ENCODE results near the gene ZCCHC2. TPM values are rescaled to one million over a fixed set of nuclear protein-coding genes. Genes with fewer than 3 reads are reported as not detected.

ZCCHC2 gene
- total and polyA plus RNA-seq, 4 donors, result 7.1 to 25.4 (median 10.8) TPM

GRCh38 chr18:62484941-62485340 lies 37.9 kb upstream of the ZCCHC2 start:
- Histone ChIP-seq H3K9me3 (ENCODE audit: control insufficient read depth in 4 of 4, low read length in 3 of 4) (peaks cover 0 to 5% (median 3%) of the 10 kb centered on the region in 4 donors), H3K36me3 (ENCODE audit: control insufficient read depth in 4 of 4, insufficient read depth in 3 of 4, low read depth in 1 of 4, low read length in 3 of 4) (no peaks in the 10 kb centered on the region), H3K4me1 (ENCODE audit: control insufficient read depth in 4 of 4, insufficient read depth in 4 of 4, low read length in 3 of 4) (peaks cover 2 to 6% (median 5%) of the 10 kb centered on the region in 4 donors), H3K27ac (ENCODE audit: low read depth in 1 of 2, low read length in 2 of 2) (no peak overlapping the region), H3K27me3 (ENCODE audit: control insufficient read depth in 4 of 4, insufficient read depth in 4 of 4, low read length in 3 of 4) (no peaks in the 10 kb centered on the region), H3K9ac (ENCODE audit: low read depth in 1 of 2, low read length in 2 of 2) (no peak overlapping the region), H3K4me3 (ENCODE audit: low read depth in 1 of 3, low read length in 3 of 3) (no peak overlapping the region)
- DNase-seq (ENCODE audit: low spot score), result no peak
- 85% methylated on average over 8 of the region's 8 CpGs for WGBS
- TF ChIP-seq, protein P1, sequence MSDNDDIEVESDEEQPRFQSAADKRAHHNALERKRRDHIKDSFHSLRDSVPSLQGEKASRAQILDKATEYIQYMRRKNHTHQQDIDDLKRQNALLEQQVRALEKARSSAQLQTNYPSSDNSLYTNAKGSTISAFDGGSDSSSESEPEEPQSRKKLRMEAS (IDR thresholded peaks at IDR 0.05), result no peak
- TF ChIP-seq ZBTB33 (IDR thresholded peaks at IDR 0.05) (no peak), HNF4A (conservative IDR thresholded peaks at IDR 0.05) (no peak), TAF1 (conservative IDR thresholded peaks at IDR 0.05) (no peak), YY1 (IDR thresholded peaks at IDR 0.05) (no peak), JUND (IDR thresholded peaks at IDR 0.05) (no peak)
- TF ChIP-seq, protein P2, sequence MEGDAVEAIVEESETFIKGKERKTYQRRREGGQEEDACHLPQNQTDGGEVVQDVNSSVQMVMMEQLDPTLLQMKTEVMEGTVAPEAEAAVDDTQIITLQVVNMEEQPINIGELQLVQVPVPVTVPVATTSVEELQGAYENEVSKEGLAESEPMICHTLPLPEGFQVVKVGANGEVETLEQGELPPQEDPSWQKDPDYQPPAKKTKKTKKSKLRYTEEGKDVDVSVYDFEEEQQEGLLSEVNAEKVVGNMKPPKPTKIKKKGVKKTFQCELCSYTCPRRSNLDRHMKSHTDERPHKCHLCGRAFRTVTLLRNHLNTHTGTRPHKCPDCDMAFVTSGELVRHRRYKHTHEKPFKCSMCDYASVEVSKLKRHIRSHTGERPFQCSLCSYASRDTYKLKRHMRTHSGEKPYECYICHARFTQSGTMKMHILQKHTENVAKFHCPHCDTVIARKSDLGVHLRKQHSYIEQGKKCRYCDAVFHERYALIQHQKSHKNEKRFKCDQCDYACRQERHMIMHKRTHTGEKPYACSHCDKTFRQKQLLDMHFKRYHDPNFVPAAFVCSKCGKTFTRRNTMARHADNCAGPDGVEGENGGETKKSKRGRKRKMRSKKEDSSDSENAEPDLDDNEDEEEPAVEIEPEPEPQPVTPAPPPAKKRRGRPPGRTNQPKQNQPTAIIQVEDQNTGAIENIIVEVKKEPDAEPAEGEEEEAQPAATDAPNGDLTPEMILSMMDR (IDR thresholded peaks at IDR 0.05; ENCODE audit: low read depth, low read length, missing input control), result no peak

DNA sequence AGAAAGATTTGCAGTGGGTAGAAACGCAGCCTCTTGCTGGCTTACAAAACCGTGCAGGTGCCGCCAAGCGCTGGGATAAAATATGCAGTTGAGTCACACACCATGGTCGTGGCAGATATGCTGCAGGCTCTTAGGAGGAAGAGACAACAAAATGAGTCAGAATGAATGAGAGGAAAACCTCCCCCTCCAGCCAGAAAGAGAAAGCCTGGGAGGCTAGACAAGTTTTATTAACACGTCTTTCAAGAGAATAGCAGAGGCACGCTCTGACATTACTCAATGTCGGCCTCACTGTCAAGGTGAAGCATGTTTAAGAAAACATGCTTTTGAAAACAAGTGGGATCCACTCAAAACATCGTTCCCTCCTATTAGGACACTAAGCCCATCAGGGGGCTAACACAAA lies 37.1 kb upstream of the ZCCHC2 start:
- Histone ChIP-seq H3K4me1 (ENCODE audit: control insufficient read depth in 4 of 4, insufficient read depth in 4 of 4, low read length in 3 of 4) (peaks cover 2 to 6% (median 5%) of the 10 kb centered on the region in 4 donors), H3K27me3 (ENCODE audit: control insufficient read depth in 4 of 4, insufficient read depth in 4 of 4, low read length in 3 of 4) (no peaks in the 10 kb centered on the region), H3K4me3 (ENCODE audit: low read depth in 1 of 3, low read length in 3 of 3) (no peak overlapping the region), H3K9ac (ENCODE audit: low read depth in 1 of 2, low read length in 2 of 2) (no peak overlapping the region), H3K9me3 (ENCODE audit: control insufficient read depth in 4 of 4, low read length in 3 of 4) (no peaks in the 10 kb centered on the region), H3K27ac (ENCODE audit: low read depth in 1 of 2, low read length in 2 of 2) (no peak overlapping the region), H3K36me3 (ENCODE audit: control insufficient read depth in 4 of 4, insufficient read depth in 3 of 4, low read depth in 1 of 4, low read length in 3 of 4) (no peaks in the 10 kb centered on the region)
- no peak for TF ChIP-seq FOXA1 (IDR thresholded peaks at IDR 0.05)
- TF ChIP-seq REST (IDR thresholded peaks at IDR 0.05), result no peak
- no peak for TF ChIP-seq JUND (IDR thresholded peaks at IDR 0.05)
- no peak for TF ChIP-seq HNF4A (conservative IDR thresholded peaks at IDR 0.05)
- TF ChIP-seq GABPA (IDR thresholded peaks at IDR 0.05 in 1 of 2, conservative IDR thresholded peaks at IDR 0.05 in 1 of 2), result no peak
- no peak for TF ChIP-seq HNF4G (IDR thresholded peaks at IDR 0.05)
- no peak for TF ChIP-seq NR2F2 (IDR thresholded peaks at IDR 0.05)
- TF ChIP-seq FOXA2 (IDR thresholded peaks at IDR 0.05), result no peak
- TF ChIP-seq, protein P2 (IDR thresholded peaks at IDR 0.05; ENCODE audit: low read depth, low read length, missing input control), result no peak
- no peak for TF ChIP-seq ATF3 (IDR thresholded peaks at IDR 0.05)
- no peak for TF ChIP-seq RAD21 (IDR thresholded peaks at IDR 0.05)
- TF ChIP-seq TAF1 (conservative IDR thresholded peaks at IDR 0.05), result no peak
- no peak for TF ChIP-seq SP1 (IDR thresholded peaks at IDR 0.05)
- TF ChIP-seq, protein P1 (IDR thresholded peaks at IDR 0.05), result no peak
- no peak for TF ChIP-seq ZBTB33 (IDR thresholded peaks at IDR 0.05)
- TF ChIP-seq RXRA (IDR thresholded peaks at IDR 0.05), result no peak
- DNase-seq (ENCODE audit: low spot score), result no peak
- WGBS, result 84% methylated on average over 9 of the region's 9 CpGs

Data from liver (tissue), 9 donors.